ENCODE results near the gene PKP1. TPM values are rescaled to one million over a fixed set of nuclear protein-coding genes. Genes with fewer than 3 reads are reported as not detected.

Gene PKP1
- total RNA-seq, 4 donors from 2014 or later = 0.93 to 9.6 (median 3.6) TPM

- DNase-seq (ENCODE audit: low spot score) = no peak
- TF ChIP-seq CTCF (IDR thresholded peaks at IDR 0.05) = no peak
- ATAC-seq (ENCODE audit: low FRiP score) = no peak
These were observed 32.8 kb upstream of the PKP1 start for GRCh38 chr1:201250326-201251011.

GRCh38 chr1:201251411-201251810, 31.9 kb upstream of the PKP1 start:
- no peak for TF ChIP-seq CTCF (IDR thresholded peaks at IDR 0.05)
- DNase-seq (ENCODE audit: low spot score) (no peak), ATAC-seq (ENCODE audit: low FRiP score) (no peak)

GRCh38 chr1:201251851-201252430, 31.4 kb upstream of the PKP1 start:
- DNase-seq (ENCODE audit: low spot score) = no peak
- no peak for TF ChIP-seq CTCF (IDR thresholded peaks at IDR 0.05)
- no peak for ATAC-seq (ENCODE audit: low FRiP score)

- DNase-seq (ENCODE audit: low spot score) (no peak), ATAC-seq (ENCODE audit: low FRiP score) (no peak)
- no peak for TF ChIP-seq CTCF (IDR thresholded peaks at IDR 0.05)
These were observed 30.3 kb upstream of the PKP1 start for GRCh38 chr1:201252944-201253371.

- ATAC-seq (ENCODE audit: low FRiP score) = no peak
- no peak for DNase-seq (ENCODE audit: low spot score)
- no peak for TF ChIP-seq CTCF (IDR thresholded peaks at IDR 0.05)
These were observed 29.9 kb upstream of the PKP1 start for GRCh38 chr1:201253411-201253810.

GRCh38 chr1:201253906-201254624, 29.2 kb upstream of the PKP1 start:
- TF ChIP-seq CTCF (IDR thresholded peaks at IDR 0.05) = no peak
- DNase-seq (ENCODE audit: low spot score) (no peak), ATAC-seq (ENCODE audit: low FRiP score) (peak; percentile 18)

Measured in omental fat pad (tissue), 4 donors.